H1 (cell line): ENCODE results near the gene CHSY3. TPM values are rescaled to one million over a fixed set of nuclear protein-coding genes. Genes with fewer than 3 reads are reported as not detected.

Experiments
- CTCF ChIA-PET: fragments of 300-600 bp; sonication (Branson Sonifier 250); formaldehyde crosslinking; loops from one replicate; lab custom pipeline; 2021; ENCODE audit not compliant: partially characterized antibody; lab: Charles Lee
- POLR2A ChIA-PET: fragments of 300-600 bp; sonication (Branson Sonifier 250); formaldehyde crosslinking; loops from one replicate; lab custom pipeline; 2021; ENCODE audit warnings: inconsistent platforms; ENCODE audit not compliant: partially characterized antibody; lab: Charles Lee
- DNase-seq, 2 experiments: peaks; one replicate each; pipeline versions ENCODE4 v3.0.0 to v3.0.0-alpha.2; 2010 to 2022; ENCODE audit warnings: low spot score in 2 of 2, low read depth in 1 of 2, mixed read lengths in 1 of 2
- FAIRE-seq: peaks from 2 replicates; lab custom pipeline; 2011; peaks lifted over from hg19 to GRCh38; lab: Jason Lieb, UNC
- H2AFZ ChIP-seq: 2 replicates; pipeline ENCODE4 v1.8.1; 2012; ENCODE audit warnings: low read length, inconsistent platforms
- H2AK5ac ChIP-seq: 2 replicates; pipeline ENCODE4 v1.6.1; 2013; ENCODE audit warnings: low read depth, low read length
- H2BK120ac ChIP-seq: replicated peaks from 2 replicates; pipeline ENCODE3; 2013; ENCODE audit warnings: low read depth, low read length, inconsistent platforms
- H2BK12ac ChIP-seq: 2 replicates; pipeline ENCODE4 v1.6.1; 2013; ENCODE audit warnings: low read depth, low read length
- H2BK15ac ChIP-seq: 2 replicates; pipeline ENCODE4 v1.6.1; 2013; ENCODE audit warnings: low read length
- H2BK20ac ChIP-seq: 2 replicates; pipeline ENCODE4 v1.6.1; 2013; ENCODE audit warnings: low read length
- H2BK5ac ChIP-seq: 2 replicates; pipeline ENCODE4 v1.6.1; 2013; ENCODE audit warnings: low read depth, low read length
- H3K14ac ChIP-seq: 2 replicates; pipeline ENCODE4 v1.6.1; 2013; ENCODE audit warnings: inconsistent platforms; ENCODE audit not compliant: insufficient read length
- H3K18ac ChIP-seq: 2 replicates; pipeline ENCODE4 v1.6.1; 2013; ENCODE audit warnings: low read length; ENCODE audit errors: extremely low read depth
- H3K23ac ChIP-seq: 2 replicates; pipeline ENCODE4 v1.6.1; 2013; ENCODE audit warnings: inconsistent platforms; ENCODE audit not compliant: insufficient read length
- H3K23me2 ChIP-seq: 2 replicates; pipeline ENCODE4 v1.6.1; 2013; ENCODE audit warnings: low read depth, low read length
- H3K27ac ChIP-seq: 2 replicates; pipeline ENCODE4 v1.6.1; 2011; ENCODE audit warnings: low read depth, low read length, inconsistent platforms
- H3K27me3 ChIP-seq, 4 experiments: replicated peaks in 1 of 4; 1 replicate in 1 of 4; 2 replicates in 3 of 4; pipeline versions ENCODE4 v1.6.1 to v1.8.1; 2011 to 2013; ENCODE audit warnings: low read length in 3 of 4, mild to moderate bottlenecking in 3 of 4, inconsistent platforms in 2 of 4, mixed read lengths in 2 of 4, moderate library complexity in 1 of 4; ENCODE audit not compliant: control insufficient read depth in 3 of 4, insufficient read depth in 3 of 4; ENCODE audit errors: extremely low read depth in 1 of 4
- H3K36me3 ChIP-seq, 4 experiments: 2 replicates each; pipeline versions ENCODE4 v1.6.1 to v1.8.1; 2011 to 2013; ENCODE audit warnings: mild to moderate bottlenecking in 4 of 4, low read length in 3 of 4, moderate library complexity in 2 of 4, control low read depth in 1 of 4, inconsistent platforms in 1 of 4; ENCODE audit not compliant: insufficient read depth in 4 of 4, control insufficient read depth in 2 of 4
- H3K4ac ChIP-seq: replicated peaks from 2 replicates; pipeline ENCODE3; 2013; ENCODE audit warnings: low read length, low read depth, mixed read lengths, inconsistent platforms; ENCODE audit not compliant: insufficient read length
- H3K4me1 ChIP-seq, 4 experiments: replicated peaks in 1 of 4; 1 replicate in 1 of 4; 2 replicates in 3 of 4; pipeline versions ENCODE4 v1.6.1 to v1.8.1; 2011 to 2013; ENCODE audit warnings: low read length in 3 of 4, inconsistent platforms in 2 of 4, mixed read lengths in 1 of 4; ENCODE audit not compliant: insufficient read depth in 4 of 4, control insufficient read depth in 3 of 4
- H3K4me2 ChIP-seq, 2 experiments: 2 replicates each; pipeline versions ENCODE4 v1.6.1 to v1.8.1; 2011 to 2013; ENCODE audit warnings: low read depth in 2 of 2, low read length in 2 of 2, control low read depth in 1 of 2, inconsistent platforms in 1 of 2, mild to moderate bottlenecking in 1 of 2; ENCODE audit not compliant: insufficient read depth in 1 of 2
- H3K4me3 ChIP-seq, 4 experiments: fragments of 200-600, 300-600 bp in 1 of 4; sonication (generic), shearing (Covaris generic), sonication (Bioruptor Twin) in 1 of 4; 2 replicates each; pipeline versions ENCODE4 v1.5.1 to v1.8.1; 2011 to 2016; ENCODE audit warnings: low read length in 4 of 4, low read depth in 3 of 4, control low read depth in 2 of 4, inconsistent platforms in 2 of 4, mild to moderate bottlenecking in 2 of 4, mixed read lengths in 1 of 4, moderate library complexity in 1 of 4; ENCODE audit not compliant: insufficient read depth in 2 of 4; ENCODE audit errors: extremely low read depth in 1 of 4
- H3K56ac ChIP-seq: replicated peaks from 2 replicates; pipeline ENCODE3; 2013; ENCODE audit warnings: low read depth, mild to moderate bottlenecking, mixed read lengths, low read length, inconsistent platforms; ENCODE audit not compliant: insufficient read length
- H3K79me1 ChIP-seq: 2 replicates; pipeline ENCODE4 v1.6.1; 2013; ENCODE audit warnings: low read depth, low read length, control low read depth
- H3K79me2 ChIP-seq, 2 experiments: 2 replicates each; pipeline versions ENCODE4 v1.6.1 to v1.8.1; 2012 to 2013; ENCODE audit warnings: low read length in 2 of 2, mild to moderate bottlenecking in 2 of 2, inconsistent platforms in 1 of 2; ENCODE audit not compliant: insufficient read depth in 2 of 2, control insufficient read depth in 1 of 2
- H3K9ac ChIP-seq, 4 experiments: replicated peaks in 1 of 4; 1 replicate in 1 of 4; 2 replicates in 3 of 4; pipeline versions ENCODE4 v1.6.1 to v1.8.1; 2011 to 2013; ENCODE audit warnings: low read depth in 3 of 4, low read length in 3 of 4, control low read depth in 2 of 4, mild to moderate bottlenecking in 2 of 4, moderate library complexity in 2 of 4, inconsistent platforms in 1 of 4; ENCODE audit errors: extremely low read depth in 1 of 4
- H3K9me3 ChIP-seq, 2 experiments: 2 replicates each; pipeline versions ENCODE4 v1.6.1 to v1.8.1; 2012 to 2013; ENCODE audit warnings: mild to moderate bottlenecking in 2 of 2, moderate library complexity in 2 of 2, control low read depth in 1 of 2, inconsistent platforms in 1 of 2, low read depth in 1 of 2, low read length in 1 of 2, mixed read lengths in 1 of 2; ENCODE audit not compliant: insufficient read depth in 2 of 2
- H4K20me1 ChIP-seq, 2 experiments: replicated peaks in 1 of 2; 2 replicates each; pipeline versions ENCODE3 to v1.8.1; 2011 to 2013; ENCODE audit warnings: inconsistent platforms in 2 of 2, low read length in 2 of 2, mild to moderate bottlenecking in 1 of 2; ENCODE audit not compliant: insufficient read depth in 2 of 2, control insufficient read depth in 1 of 2
- H4K5ac ChIP-seq: 2 replicates; pipeline ENCODE4 v1.6.1; 2013; ENCODE audit warnings: low read length, low read depth, mixed read lengths, inconsistent platforms; ENCODE audit not compliant: insufficient read length
- H4K8ac ChIP-seq: 2 replicates; pipeline ENCODE4 v1.8.0; 2013; ENCODE audit warnings: mild to moderate bottlenecking, moderate library complexity, low read length, inconsistent platforms; ENCODE audit not compliant: insufficient read depth; ENCODE audit errors: extremely low read depth
- H4K91ac ChIP-seq: replicated peaks from 2 replicates; pipeline ENCODE3; 2013; ENCODE audit warnings: low read length, mixed read lengths, inconsistent platforms; ENCODE audit not compliant: insufficient read length
- CTCF ChIP-seq, 3 experiments: IDR thresholded peaks; 1 replicate in 2 of 3; 2 replicates in 1 of 3; pipeline versions ENCODE4 v1.5.1 to v1.6.1; 2011; ENCODE audit warnings: low read length in 3 of 3, mild to moderate bottlenecking in 3 of 3, inconsistent platforms in 2 of 3, low read depth in 1 of 3, moderate library complexity in 1 of 3; ENCODE audit not compliant: insufficient read depth in 1 of 3; ENCODE audit errors: control extremely low read depth in 1 of 3
- POLR2A ChIP-seq, 2 experiments: IDR thresholded peaks; 1 replicate in 1 of 2; 2 replicates in 1 of 2; pipeline ENCODE4 v1.6.1; 2011; ENCODE audit warnings: low read depth in 2 of 2, low read length in 2 of 2, mild to moderate bottlenecking in 2 of 2; ENCODE audit errors: control extremely low read depth in 1 of 2
- RAD21 ChIP-seq, 2 experiments: IDR thresholded peaks in 1 of 2; conservative IDR thresholded peaks in 1 of 2; 2 replicates each; pipeline ENCODE4 v1.6.1; 2011; ENCODE audit warnings: low read depth in 2 of 2, low read length in 2 of 2, improper control_type of control experiment in 1 of 2, inconsistent platforms in 1 of 2, mild to moderate bottlenecking in 1 of 2, moderate library complexity in 1 of 2
- WGBS, 2 experiments: shearing (Covaris generic) in 1 of 2; methylation state at CpG; one replicate each; pipeline versions ENCODE4 v1.1.6 to v1.1.7; 2013 to 2015; ENCODE audit warnings: low lambda C conversion rate in 2 of 2, mixed read lengths in 2 of 2, inconsistent platforms in 1 of 2, low coverage in 1 of 2, missing lambda C conversion rate in 1 of 2; ENCODE audit not compliant: insufficient replicate concordance in 2 of 2, insufficient coverage in 1 of 2, insufficient read length in 1 of 2; ENCODE audit errors: extremely low coverage in 1 of 2, missing lambda C conversion rate in 1 of 2; 5-methylcytosine and 5-hydroxymethylcytosine counted together
- polyA plus RNA-seq, 7 experiments: library from polyadenylated mRNA; depleted of rRNA in 3 of 7; stranded (reverse) in 5 of 7; unstranded in 2 of 7; fragments of >200 nt in 5 of 7; fragments of 200-250 nt in 2 of 7; gene quantifications; 1 replicate in 5 of 7; 2 replicates in 1 of 7; 4 replicates in 1 of 7; pipeline versions ENCODE4 v1.2.1 to v1.2.3, GENCODE V29; 2011 to 2013; ENCODE audit warnings: missing spikeins in 2 of 7, mixed read lengths in 2 of 7
- total RNA-seq: library from RNA; stranded (reverse); fragmentation: NEBNext Ultra II Directional; extraction: Animal tissue kit (Norgen Biotek cat#: 25700); gene quantifications from 2 replicates; pipeline ENCODE4 v1.2.1, GENCODE V29; 2021

Gene CHSY3
- total and polyA plus RNA-seq, 2 of the 8 experiments (the other 6 are each of a cell fraction or from before 2014, with no cell fraction given) = 0.24 to 1.8 TPM

GRCh38 chr5:130116972-130117371 is 212.7 kb downstream of the CHSY3 start:
- H3K27ac ChIP-seq = no peak overlapping the region
- no peak overlapping the region for H3K18ac ChIP-seq
- H3K9me3 ChIP-seq = no peaks in the 10 kb centered on the region
- H2BK12ac ChIP-seq = no peak overlapping the region
- H3K4me3 ChIP-seq = no peak overlapping the region
- FAIRE-seq (no peak), DNase-seq (no peak)
- TF ChIP-seq POLR2A (IDR thresholded peaks at IDR 0.05; ENCODE audit: control extremely low read depth in 1 of 2, low read depth in 2 of 2, low read length in 2 of 2) (no peak), CTCF (IDR thresholded peaks at IDR 0.05; ENCODE audit: control extremely low read depth in 1 of 3, insufficient read depth in 1 of 3, low read depth in 1 of 3, low read length in 3 of 3) (peak; percentile 9 to 26 (median 24); a peak in 3 of 4 replicates), RAD21 (IDR thresholded peaks at IDR 0.05 in 1 of 2, conservative IDR thresholded peaks at IDR 0.05 in 1 of 2; ENCODE audit: low read depth in 2 of 2, low read length in 2 of 2) (peak; percentile 61 to 62)
- no peaks in the 10 kb centered on the region for H3K4me1 ChIP-seq
- no peak overlapping the region for H2BK120ac ChIP-seq
- 76% methylated on average over 1 of the region's 1 CpG; no CpG with 5 or more reads in 1 of the 2 experiments for WGBS, 2 experiments
- H4K91ac ChIP-seq = no peak overlapping the region
- POLR2A ChIA-PET = no interaction called here
- no peaks in the 10 kb centered on the region for H3K36me3 ChIP-seq
- no peak overlapping the region for H3K23ac ChIP-seq
- no peak overlapping the region for H3K9ac ChIP-seq
- H3K4ac ChIP-seq = no peak overlapping the region
- no peak overlapping the region for H3K14ac ChIP-seq
- H2BK15ac ChIP-seq = no peak overlapping the region
- H3K79me1 ChIP-seq = no peaks in the 10 kb centered on the region
- no peak overlapping the region for H4K8ac ChIP-seq
- no peak overlapping the region for H2AK5ac ChIP-seq
- no peaks in the 10 kb centered on the region for H3K23me2 ChIP-seq
- H2BK5ac ChIP-seq = no peak overlapping the region
- CTCF ChIA-PET = interaction anchor here (0.6 to 3.2 kb wide), 5 partner anchors 25 to 992 kb away, joined by 3 to 12 read pairs (median 3); no protein-coding TSS in a partner anchor
- no peaks in the 10 kb centered on the region for H3K79me2 ChIP-seq
- no peak overlapping the region for H4K5ac ChIP-seq
- peaks cover 0 to 1% (median 0%) of the 10 kb centered on the region in 4 experiments; a peak in 1 of 7 replicates for H3K27me3 ChIP-seq
- no peak overlapping the region for H2BK20ac ChIP-seq
- no peak overlapping the region for H3K56ac ChIP-seq
- H3K4me2 ChIP-seq = no peak overlapping the region
- H4K20me1 ChIP-seq = no peaks in the 10 kb centered on the region
- no peak overlapping the region for H2AFZ ChIP-seq
